ENCODE data around the gene ROR2.

The ROR2 gene

DNA sequence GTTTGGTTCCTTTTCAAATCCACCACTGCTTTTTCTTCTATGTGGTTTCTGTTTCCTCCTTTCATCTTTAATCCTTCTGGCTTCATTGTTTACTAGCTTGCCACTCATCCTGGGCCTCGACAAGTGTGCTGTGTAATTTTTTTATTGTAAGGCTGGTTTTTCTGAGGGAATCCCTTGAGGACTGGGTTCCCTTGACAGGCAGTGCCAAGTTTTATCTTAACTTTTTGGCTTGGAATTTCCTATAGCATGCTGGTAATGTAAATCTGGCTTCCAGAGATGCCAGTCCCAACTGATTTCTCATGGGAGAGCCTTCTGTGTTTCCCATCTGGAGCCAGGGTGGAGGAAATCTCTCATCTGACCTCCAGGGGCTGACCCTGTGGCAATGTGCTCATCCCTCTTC is 184.7 kb downstream of the ROR2 start:
- Histone ChIP-seq H3K4me2 (ENCODE audit: low read depth, low read length, poor library complexity, severe bottlenecking) (no peak overlapping the region), H3K36me3 (ENCODE audit: low read length) (no peaks in the 10 kb centered on the region), H3K9me3 (ENCODE audit: insufficient read depth, low read length) (0 out of 2 replicates have a peak, but pooled peaks cover 12% of the 10 kb centered on the region), H3K9ac (ENCODE audit: low read length) (no peak overlapping the region), H4K20me1 (ENCODE audit: low read depth, low read length) (no peaks in the 10 kb centered on the region), H3K4me3 (ENCODE audit: insufficient read depth, low read length, poor library complexity, severe bottlenecking) (no peak overlapping the region), H3K9me2 (replicated peaks; ENCODE audit: insufficient read depth, low read length) (no peaks in the 10 kb centered on the region), H3K27ac (ENCODE audit: low read depth, low read length) (no peak overlapping the region), H3K27me3 (ENCODE audit: low read length) (no peaks in the 10 kb centered on the region), H3K79me2 (ENCODE audit: insufficient read depth, low read length) (no peaks in the 10 kb centered on the region), H2AFZ (ENCODE audit: low read depth, low read length, severe bottlenecking) (no peak overlapping the region), H3F3A (ENCODE audit: insufficient read depth) (no peaks in the 10 kb centered on the region)
- TF ChIP-seq, protein P1, sequence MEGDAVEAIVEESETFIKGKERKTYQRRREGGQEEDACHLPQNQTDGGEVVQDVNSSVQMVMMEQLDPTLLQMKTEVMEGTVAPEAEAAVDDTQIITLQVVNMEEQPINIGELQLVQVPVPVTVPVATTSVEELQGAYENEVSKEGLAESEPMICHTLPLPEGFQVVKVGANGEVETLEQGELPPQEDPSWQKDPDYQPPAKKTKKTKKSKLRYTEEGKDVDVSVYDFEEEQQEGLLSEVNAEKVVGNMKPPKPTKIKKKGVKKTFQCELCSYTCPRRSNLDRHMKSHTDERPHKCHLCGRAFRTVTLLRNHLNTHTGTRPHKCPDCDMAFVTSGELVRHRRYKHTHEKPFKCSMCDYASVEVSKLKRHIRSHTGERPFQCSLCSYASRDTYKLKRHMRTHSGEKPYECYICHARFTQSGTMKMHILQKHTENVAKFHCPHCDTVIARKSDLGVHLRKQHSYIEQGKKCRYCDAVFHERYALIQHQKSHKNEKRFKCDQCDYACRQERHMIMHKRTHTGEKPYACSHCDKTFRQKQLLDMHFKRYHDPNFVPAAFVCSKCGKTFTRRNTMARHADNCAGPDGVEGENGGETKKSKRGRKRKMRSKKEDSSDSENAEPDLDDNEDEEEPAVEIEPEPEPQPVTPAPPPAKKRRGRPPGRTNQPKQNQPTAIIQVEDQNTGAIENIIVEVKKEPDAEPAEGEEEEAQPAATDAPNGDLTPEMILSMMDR (IDR thresholded peaks at IDR 0.05; ENCODE audit: insufficient read depth, low read length, poor library complexity, severe bottlenecking): no peak
- TF ChIP-seq EZH2phosphoT487 (conservative IDR thresholded peaks at IDR 0.05; ENCODE audit: low read length): no peak

DNA sequence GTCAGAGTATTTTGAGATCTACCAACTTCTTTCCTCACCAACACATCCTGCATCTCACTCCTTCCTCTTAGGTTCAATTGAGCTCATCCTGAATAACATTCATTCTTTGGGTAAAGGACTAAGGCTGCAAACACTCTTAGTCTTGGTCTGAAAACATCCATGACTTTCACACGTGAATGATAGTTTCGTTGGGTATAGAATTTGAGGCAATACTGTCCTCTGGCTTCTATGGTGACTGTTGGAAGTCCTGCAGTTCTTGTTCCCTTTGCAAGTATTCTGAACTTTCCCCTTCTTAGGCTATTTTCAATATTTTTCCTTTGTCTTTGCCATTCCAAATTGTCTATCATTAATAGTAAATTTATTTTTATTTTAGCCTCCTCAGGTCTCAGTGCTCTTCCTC is 185.4 kb downstream of the ROR2 start:
- Histone ChIP-seq H3K9me3 (ENCODE audit: insufficient read depth, low read length) (0 out of 2 replicates have a peak, but pooled peaks cover 12% of the 10 kb centered on the region), H3K9me2 (replicated peaks; ENCODE audit: insufficient read depth, low read length) (no peaks in the 10 kb centered on the region), H2AFZ (ENCODE audit: low read depth, low read length, severe bottlenecking) (no peak overlapping the region), H3K36me3 (ENCODE audit: low read length) (no peaks in the 10 kb centered on the region), H3K27ac (ENCODE audit: low read depth, low read length) (no peak overlapping the region), H4K20me1 (ENCODE audit: low read depth, low read length) (no peaks in the 10 kb centered on the region), H3K9ac (ENCODE audit: low read length) (no peak overlapping the region), H3K4me2 (ENCODE audit: low read depth, low read length, poor library complexity, severe bottlenecking) (no peak overlapping the region), H3K79me2 (ENCODE audit: insufficient read depth, low read length) (no peaks in the 10 kb centered on the region), H3K27me3 (ENCODE audit: low read length) (no peaks in the 10 kb centered on the region), H3F3A (ENCODE audit: insufficient read depth) (no peaks in the 10 kb centered on the region), H3K4me3 (ENCODE audit: insufficient read depth, low read length, poor library complexity, severe bottlenecking) (no peak overlapping the region)
- TF ChIP-seq, protein P1 (IDR thresholded peaks at IDR 0.05; ENCODE audit: insufficient read depth, low read length, poor library complexity, severe bottlenecking): no peak
- no peak for TF ChIP-seq EZH2phosphoT487 (conservative IDR thresholded peaks at IDR 0.05; ENCODE audit: low read length)

- H3K9ac ChIP-seq (ENCODE audit: low read length): no peak overlapping the region
- no peaks in the 10 kb centered on the region for H3F3A ChIP-seq (ENCODE audit: insufficient read depth)
- no peaks in the 10 kb centered on the region for H3K36me3 ChIP-seq (ENCODE audit: low read length)
- H3K4me3 ChIP-seq (ENCODE audit: insufficient read depth, low read length, poor library complexity, severe bottlenecking): no peak overlapping the region
- no peaks in the 10 kb centered on the region for H3K27me3 ChIP-seq (ENCODE audit: low read length)
- no peak overlapping the region for H2AFZ ChIP-seq (ENCODE audit: low read depth, low read length, severe bottlenecking)
- 0 out of 2 replicates have a peak, but pooled peaks cover 12% of the 10 kb centered on the region for H3K9me3 ChIP-seq (ENCODE audit: insufficient read depth, low read length)
- no peak overlapping the region for H3K4me2 ChIP-seq (ENCODE audit: low read depth, low read length, poor library complexity, severe bottlenecking)
- TF ChIP-seq, protein P1 (IDR thresholded peaks at IDR 0.05; ENCODE audit: insufficient read depth, low read length, poor library complexity, severe bottlenecking): no peak
- no peak for TF ChIP-seq EZH2phosphoT487 (conservative IDR thresholded peaks at IDR 0.05; ENCODE audit: low read length)
- H4K20me1 ChIP-seq (ENCODE audit: low read depth, low read length): no peaks in the 10 kb centered on the region
- no peaks in the 10 kb centered on the region for H3K79me2 ChIP-seq (ENCODE audit: insufficient read depth, low read length)
- no peak overlapping the region for H3K27ac ChIP-seq (ENCODE audit: low read depth, low read length)
- H3K9me2 ChIP-seq (replicated peaks; ENCODE audit: insufficient read depth, low read length): no peaks in the 10 kb centered on the region
These were observed 188.7 kb downstream of the ROR2 start for GRCh38 chr9:91761362-91761761.
